BJ (cell line): ENCODE measurements around the gene BST1. TPM values are rescaled to one million over a fixed set of nuclear protein-coding genes. Genes with fewer than 3 reads are reported as not detected.

Experiments used
- CTCF ChIA-PET: fragments of 350-600 bp; formaldehyde crosslinking; extraction: SDS; loops from one replicate; lab custom pipeline; 2021; ENCODE audit warnings: antibody characterized with exemption, inconsistent platforms; lab: Yijun Ruan, JAX
- POLR2A ChIA-PET: fragments of 300-600 bp; sonication (Branson Sonifier 250); formaldehyde crosslinking; extraction: SDS; loops from one replicate; lab custom pipeline; 2021; ENCODE audit warnings: antibody characterized with exemption; lab: Charles Lee
- DNase-seq: peaks from one replicate; pipeline ENCODE4 v3.0.0-alpha.2; 2011; ENCODE audit warnings: low read depth
- H3K27me3 ChIP-seq: 2 replicates; pipeline ENCODE4 v1.6.0; 2011; ENCODE audit warnings: low read length; ENCODE audit not compliant: control insufficient read depth, insufficient read depth
- H3K36me3 ChIP-seq: 2 replicates; pipeline ENCODE4 v1.5.1; 2011; ENCODE audit warnings: low read length; ENCODE audit not compliant: control insufficient read depth, insufficient read depth
- H3K4me3 ChIP-seq: 2 replicates; pipeline ENCODE4 v1.5.1; 2011; ENCODE audit warnings: low read depth, mild to moderate bottlenecking, control low read depth, low read length
- polyA plus RNA-seq: library from polyadenylated mRNA; depleted of rRNA; stranded (reverse); fragments of >200 nt; gene quantifications from 2 replicates; pipeline ENCODE4 v1.2.3, GENCODE V29; 2011
- TF ChIP-seq, protein P1 (sequence below): IDR thresholded peaks from 2 replicates; pipeline ENCODE4 v1.5.1; 2011; ENCODE audit warnings: low read depth, mild to moderate bottlenecking, control low read depth, inconsistent platforms, low read length, moderate library complexity; ENCODE audit not compliant: insufficient read depth

BST1 gene
- polyA plus RNA-seq, 1 experiment, result 38.5 TPM

DNA sequence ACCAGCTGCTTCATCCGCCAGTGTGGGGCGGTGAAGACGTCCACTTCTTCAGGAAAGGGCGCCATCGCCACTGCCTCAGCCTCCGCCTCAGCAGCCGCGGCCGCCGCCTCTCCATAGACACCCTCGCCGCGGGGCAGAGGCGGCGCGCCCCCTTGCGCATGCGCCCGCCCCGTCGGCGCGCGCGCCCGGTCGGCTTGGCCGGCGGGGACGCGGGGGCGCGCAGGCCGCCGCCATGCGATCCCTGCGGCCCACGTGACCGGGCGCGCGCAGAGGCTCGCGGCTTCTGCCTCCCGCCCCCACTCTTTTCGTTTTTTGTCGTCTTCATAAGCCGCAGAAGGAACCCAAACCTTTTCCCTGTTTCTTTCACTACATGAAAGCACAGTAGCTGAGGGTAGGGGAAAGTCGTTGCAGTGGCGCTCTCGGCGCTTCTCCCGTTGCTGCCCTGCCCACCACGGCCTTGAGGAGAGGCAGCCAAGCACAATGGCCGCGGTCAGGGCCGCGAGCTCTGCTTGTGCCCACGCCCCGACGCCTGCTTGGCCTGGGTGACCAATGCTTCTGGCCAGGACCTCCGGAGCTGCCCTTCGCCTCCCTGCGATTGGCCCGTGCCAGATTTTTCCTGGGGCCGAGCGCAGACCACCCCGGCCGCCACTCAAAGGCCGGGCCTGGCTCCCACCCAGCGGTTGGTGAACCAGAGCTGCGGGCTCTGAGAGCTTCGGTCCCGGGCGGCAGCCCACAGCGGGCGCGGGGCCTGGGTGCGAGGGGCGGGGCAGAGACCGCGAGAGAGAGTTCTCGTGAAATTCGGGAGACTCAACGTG, 47.4 kb upstream of the BST1 start, which contains the start of gene FBXL5:
TSS of gene FBXL5 (minus strand) at position 135 of the 815 bp plus-strand sequence. CDS start at position 65, 70 bp downstream.
- DNase-seq, result no peak
- Histone ChIP-seq H3K36me3 (no peaks in the 10 kb centered on the region), H3K4me3 (peak within 1 kb of the TSS; percentile 83), H3K27me3 (no peaks in the 10 kb centered on the region)
- ChIA-PET CTCF (interaction anchor here (0.6 to 1.3 kb wide), 4 partner anchors 19 to 503 kb away, joined by 3 to 5 read pairs (median 3); no protein-coding TSS in a partner anchor), POLR2A (no interaction called here)
- TF ChIP-seq, protein P1, sequence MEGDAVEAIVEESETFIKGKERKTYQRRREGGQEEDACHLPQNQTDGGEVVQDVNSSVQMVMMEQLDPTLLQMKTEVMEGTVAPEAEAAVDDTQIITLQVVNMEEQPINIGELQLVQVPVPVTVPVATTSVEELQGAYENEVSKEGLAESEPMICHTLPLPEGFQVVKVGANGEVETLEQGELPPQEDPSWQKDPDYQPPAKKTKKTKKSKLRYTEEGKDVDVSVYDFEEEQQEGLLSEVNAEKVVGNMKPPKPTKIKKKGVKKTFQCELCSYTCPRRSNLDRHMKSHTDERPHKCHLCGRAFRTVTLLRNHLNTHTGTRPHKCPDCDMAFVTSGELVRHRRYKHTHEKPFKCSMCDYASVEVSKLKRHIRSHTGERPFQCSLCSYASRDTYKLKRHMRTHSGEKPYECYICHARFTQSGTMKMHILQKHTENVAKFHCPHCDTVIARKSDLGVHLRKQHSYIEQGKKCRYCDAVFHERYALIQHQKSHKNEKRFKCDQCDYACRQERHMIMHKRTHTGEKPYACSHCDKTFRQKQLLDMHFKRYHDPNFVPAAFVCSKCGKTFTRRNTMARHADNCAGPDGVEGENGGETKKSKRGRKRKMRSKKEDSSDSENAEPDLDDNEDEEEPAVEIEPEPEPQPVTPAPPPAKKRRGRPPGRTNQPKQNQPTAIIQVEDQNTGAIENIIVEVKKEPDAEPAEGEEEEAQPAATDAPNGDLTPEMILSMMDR, result no peak

DNA sequence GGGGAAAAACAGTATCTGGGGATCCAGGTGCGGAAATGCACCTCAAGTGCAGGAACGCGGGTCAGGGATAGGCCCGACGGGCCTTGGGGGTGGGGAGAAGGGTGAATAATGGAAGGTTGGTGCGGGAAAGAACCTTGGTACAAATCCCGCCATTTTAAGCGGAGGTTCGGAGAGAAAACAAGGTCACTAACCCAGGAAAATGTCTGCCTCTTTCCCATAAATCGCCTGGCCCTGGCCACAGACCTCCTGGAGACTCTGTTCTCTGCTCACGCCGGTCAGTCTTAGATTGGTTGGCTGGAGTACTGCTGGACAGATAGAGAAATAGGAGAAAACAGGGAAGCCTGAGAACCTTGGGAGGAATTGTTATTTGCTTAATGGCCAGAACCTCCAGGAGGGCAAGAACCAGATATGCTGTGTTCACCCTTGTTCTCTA, 46.8 kb upstream of the BST1 start:
- H3K27me3 ChIP-seq, result no peaks in the 10 kb centered on the region
- TF ChIP-seq, protein P1, result no peak
- CTCF ChIA-PET, result interaction anchor here (0.6 to 1.3 kb wide), 4 partner anchors 19 to 503 kb away, joined by 3 to 5 read pairs (median 3); no protein-coding TSS in a partner anchor
- H3K36me3 ChIP-seq, result no peaks in the 10 kb centered on the region
- POLR2A ChIA-PET, result no interaction called here
- DNase-seq, result no peak
- peak overlapping the region; percentile 38 for H3K4me3 ChIP-seq

DNA sequence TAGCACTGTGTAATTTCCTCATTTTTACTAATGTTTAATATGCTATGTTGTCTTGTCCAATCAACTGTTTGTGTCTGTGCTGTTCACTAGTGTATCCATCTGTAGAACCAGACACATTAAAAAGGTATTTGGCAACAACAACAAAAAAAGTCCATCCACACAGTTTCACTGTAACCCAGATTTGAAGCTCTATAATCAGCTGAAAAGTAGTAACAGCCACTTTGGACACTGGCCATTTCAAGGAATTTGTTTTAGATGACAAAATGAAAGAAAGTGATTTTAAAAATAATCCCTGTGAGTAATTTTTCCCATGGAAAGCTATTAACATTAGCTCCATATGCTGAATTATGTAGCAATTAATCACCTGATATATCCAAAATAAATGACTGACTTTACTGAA, 45.5 kb upstream of the BST1 start:
- Histone ChIP-seq H3K4me3 (no peak overlapping the region), H3K36me3 (no peaks in the 10 kb centered on the region), H3K27me3 (no peaks in the 10 kb centered on the region)
- ChIA-PET CTCF (interaction anchor here (0.6 kb wide), 1 partner anchor 10 kb away, joined by 4 read pairs; no protein-coding TSS in a partner anchor), POLR2A (interaction anchor here (0.6 kb wide), 2 partner anchors 22 to 75 kb away, joined by 4 to 17 read pairs; no protein-coding TSS in a partner anchor)
- TF ChIP-seq, protein P1, result no peak
- DNase-seq, result no peak

DNA sequence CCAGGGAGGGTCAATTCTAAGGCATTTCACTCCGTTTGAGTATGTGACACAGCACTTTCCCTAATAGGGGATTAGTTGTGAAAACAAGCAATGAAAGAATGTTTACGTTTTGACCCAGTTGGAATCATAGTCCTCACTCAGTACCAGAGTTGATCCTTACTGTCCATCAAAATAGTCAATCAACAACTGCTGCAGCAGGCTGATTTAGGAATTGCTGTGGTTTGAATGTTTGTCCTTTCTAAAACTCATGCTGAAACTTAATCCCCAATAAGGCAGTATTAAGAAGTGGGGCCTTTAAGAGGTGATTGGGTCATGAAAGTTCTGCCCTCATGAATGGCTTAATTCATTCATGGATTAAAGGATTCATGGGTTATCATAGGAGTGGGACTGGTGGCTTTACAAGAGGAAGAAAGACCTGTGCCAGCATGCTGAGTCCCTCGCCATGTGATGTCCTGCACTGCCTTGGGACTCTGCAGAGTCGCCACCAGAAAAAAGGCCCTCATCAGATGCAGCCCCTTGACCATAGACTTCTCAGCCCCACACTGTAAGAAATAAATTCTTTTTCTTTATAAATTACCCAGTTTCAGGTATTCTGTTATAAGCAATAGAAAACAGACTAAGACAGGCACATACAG, 44.6 kb upstream of the BST1 start:
- CTCF ChIA-PET, result no interaction called here
- no peak for DNase-seq
- POLR2A ChIA-PET, result no interaction called here
- Histone ChIP-seq H3K36me3 (no peaks in the 10 kb centered on the region), H3K27me3 (no peaks in the 10 kb centered on the region), H3K4me3 (no peak overlapping the region)
- TF ChIP-seq, protein P1, result no peak

DNA sequence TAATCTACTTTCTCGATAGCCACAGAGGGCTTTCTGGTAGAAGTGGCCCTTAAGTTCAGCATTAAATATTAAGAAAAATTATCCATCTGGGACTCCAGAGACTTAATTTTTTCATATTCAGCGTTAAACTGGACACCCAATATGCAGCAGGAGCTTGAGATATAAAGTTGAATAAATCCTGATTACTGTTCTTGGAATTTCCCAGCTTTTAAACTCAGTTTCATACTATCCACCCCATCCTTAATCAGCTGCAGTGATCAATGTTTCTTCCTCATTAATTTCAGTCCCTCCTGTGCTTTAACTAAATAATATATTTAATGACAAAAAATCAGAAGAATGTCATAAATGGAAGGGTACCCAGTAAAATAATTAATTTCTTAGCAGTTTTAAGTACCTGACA, 44.1 kb upstream of the BST1 start:
- ChIA-PET POLR2A (no interaction called here), CTCF (no interaction called here)
- no peak for DNase-seq
- TF ChIP-seq, protein P1, result no peak
- Histone ChIP-seq H3K36me3 (no peaks in the 10 kb centered on the region), H3K4me3 (no peak overlapping the region), H3K27me3 (no peaks in the 10 kb centered on the region)
